Measurements from ENCODE around the gene NPAS3.
A peak's percentile ranks its signal among the peaks of the same experiment; 100 is the strongest.

Gene NPAS3

DNA sequence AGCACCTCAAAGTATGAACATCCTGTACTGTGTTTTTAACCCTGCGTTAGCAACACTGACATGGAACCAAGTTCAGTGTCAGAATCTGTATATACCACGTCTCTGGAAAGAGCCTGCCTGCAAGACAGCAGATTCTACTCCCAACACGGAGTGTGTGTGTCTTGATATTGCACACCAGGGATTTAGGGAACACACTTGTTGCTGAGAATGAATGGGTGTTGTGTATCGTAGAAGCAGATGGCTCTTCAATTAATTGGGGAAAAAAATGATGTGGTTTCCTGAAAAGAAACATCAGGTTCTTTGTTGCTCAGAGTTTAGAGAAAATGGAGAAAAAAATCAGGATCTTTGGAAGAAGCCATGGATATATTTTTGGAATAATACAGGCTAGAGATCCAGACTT is 841.4 kb downstream of the NPAS3 start:
- no peak for DNase-seq

DNA sequence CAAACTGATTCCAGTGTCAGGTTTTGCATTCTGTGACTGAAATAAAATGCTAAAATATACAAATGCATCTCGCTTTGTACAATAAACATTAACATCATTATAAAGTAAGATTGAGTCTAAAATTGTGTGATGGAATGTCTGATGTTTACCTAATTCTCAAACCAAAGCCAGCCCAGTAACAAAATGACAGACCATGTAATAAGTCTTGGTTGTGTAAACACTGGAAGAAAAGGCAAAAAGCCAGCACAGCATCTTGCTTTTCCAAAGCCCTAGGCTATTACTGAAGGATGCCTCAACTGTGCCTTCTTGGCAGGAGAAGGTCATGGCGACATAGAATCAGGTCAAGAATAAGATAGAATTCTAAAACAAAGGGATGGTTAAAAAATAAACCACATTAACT is 842.6 kb downstream of the NPAS3 start:
- DNase-seq: no peak

DNA sequence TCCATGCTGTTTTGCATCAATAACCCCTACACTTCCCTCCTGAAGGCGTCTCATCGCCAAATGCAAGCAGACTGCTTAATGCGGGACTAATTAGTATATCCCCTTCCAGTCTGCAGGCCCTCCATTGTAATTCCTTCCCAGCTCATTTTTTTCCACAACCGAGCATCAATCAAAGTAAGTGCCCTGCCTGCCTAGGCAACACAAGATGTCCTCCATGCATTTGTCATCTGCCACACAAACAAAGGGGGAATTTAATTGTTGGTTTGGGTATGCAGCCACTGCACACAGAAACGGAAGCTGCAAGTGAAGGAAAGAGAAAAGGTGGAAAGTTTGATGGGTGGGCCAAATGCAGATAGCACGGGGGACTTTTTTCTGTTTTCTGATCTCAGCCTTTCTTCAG is 844.2 kb downstream of the NPAS3 start:
- no peak for DNase-seq

DNA sequence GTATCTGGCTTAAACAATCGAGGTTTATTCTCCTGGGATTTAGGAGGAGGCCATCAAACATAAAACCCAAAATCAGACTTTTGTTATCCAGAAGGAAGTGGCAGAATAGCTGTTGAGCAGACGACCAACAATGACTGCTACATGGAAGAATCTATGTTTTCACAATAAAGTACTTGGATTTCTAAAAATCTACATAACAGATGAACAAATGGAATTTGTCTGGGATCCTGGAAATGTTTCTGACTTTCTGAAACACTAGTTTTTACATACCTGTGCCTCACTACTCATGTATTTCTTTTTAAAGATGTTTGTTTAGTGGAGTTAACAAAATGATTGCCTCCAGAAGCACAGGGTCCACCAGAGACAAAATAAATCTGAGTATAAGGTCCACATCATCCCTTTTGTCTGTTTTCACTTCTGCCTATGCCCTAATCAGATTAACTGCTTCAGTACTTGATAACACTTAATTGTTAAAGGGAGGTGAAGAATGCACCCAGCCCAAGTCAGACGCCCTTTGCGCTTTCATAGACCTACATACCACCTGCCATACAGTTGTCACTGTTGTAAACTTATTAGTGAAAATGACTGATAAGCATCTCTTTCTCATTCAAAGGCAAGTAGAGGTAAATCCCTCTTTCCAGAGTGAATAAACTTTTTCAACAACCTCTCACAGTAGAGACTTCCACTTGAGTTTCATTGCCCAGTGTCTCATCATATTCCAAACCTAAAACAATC is 847.6 kb downstream of the NPAS3 start:
- DNase-seq: no peak

DNA sequence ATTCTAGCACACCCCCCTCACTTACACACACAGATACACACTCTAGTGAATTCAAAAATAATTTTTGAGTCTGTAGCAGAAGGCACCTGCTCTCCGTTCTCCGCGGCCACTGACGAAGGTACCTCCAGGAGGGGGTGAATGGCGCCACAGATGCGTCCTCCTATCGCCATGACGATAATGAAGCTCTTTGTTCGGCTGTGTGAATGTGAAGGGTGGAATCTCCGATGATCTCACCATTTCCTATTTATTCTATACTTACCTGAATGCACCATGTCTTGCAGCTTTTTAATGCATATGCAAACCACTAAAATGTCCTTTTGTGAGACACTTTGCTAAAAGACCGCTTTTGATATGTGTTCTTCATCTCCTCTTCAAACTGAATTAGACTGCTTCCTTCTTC is 849.5 kb downstream of the NPAS3 start:
- DNase-seq: no peak

GRCh38 chr14:33790996-33791395 is 852.3 kb downstream of the NPAS3 start:
- no peak for DNase-seq

DNA sequence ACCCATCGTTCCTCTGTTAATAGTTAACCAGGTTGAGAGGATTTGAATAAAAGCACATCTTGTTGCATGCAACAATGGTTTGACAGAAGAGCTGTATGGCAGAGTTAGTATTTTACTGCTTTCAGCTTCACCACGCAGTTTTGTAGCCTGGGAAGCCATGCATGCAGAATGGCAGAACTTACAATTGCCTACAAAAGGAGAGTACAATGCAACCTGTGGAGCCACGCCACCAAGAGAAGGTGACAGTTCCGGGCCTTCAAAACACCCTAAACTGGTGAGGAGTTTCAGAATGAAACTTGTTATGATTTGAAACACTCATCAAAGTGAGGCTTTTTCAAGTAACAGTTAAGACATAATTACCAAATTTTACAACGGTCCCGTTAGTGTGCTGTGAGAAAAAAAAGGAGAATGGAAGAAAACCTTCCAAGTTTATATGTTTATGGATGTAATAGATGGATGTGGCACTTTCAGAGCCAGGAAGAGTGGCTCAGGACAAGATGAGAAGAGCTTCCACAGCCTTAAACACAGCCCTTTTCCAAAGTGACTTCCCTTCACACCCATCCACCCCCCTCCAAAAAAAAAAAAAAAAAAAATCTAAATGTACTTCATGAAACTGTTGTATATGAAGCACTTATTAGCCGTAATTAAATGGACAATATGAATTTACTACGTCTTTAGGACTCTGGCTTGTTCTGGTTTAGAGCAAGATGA is 853.5 kb downstream of the NPAS3 start:
- DNase-seq: no peak

DNA sequence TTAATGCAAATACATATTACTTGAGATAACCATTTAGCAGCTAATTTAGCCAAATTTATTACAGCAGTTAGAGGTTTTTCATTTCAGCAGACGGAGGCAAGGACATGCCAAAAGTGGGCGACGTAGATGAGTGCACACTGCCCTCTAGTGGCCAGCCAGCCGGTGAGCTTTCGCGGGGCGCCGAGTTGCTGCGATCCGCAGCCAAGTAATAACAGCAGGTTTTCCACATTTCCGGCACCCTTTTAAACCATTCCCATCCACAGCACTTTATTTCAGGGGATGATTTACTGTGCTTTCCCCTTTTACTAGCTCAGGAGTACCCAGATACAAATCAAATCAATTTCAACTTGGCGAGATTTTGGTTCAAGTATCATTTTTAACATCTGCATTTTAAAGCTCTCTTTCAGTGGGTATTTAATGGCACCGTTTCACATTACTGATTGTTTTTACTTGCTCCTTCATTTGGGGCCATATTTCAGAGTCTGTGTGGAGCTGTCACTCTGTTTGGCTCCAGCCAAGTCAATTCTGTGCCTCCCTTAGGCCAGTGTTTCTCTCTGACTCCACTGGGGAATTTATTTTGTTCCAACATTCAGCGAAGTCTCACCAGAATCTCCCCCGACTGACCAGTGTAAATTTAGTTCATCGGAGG is 854.2 kb downstream of the NPAS3 start:
- DNase-seq: peak; percentile 75

- no peak for DNase-seq
These were observed 854.9 kb downstream of the NPAS3 start for GRCh38 chr14:33793398-33794110.

GRCh38 chr14:33794791-33795305 is 856.2 kb downstream of the NPAS3 start:
- DNase-seq: no peak

GRCh38 chr14:33796356-33796755 is 857.7 kb downstream of the NPAS3 start:
- DNase-seq: no peak

DNA sequence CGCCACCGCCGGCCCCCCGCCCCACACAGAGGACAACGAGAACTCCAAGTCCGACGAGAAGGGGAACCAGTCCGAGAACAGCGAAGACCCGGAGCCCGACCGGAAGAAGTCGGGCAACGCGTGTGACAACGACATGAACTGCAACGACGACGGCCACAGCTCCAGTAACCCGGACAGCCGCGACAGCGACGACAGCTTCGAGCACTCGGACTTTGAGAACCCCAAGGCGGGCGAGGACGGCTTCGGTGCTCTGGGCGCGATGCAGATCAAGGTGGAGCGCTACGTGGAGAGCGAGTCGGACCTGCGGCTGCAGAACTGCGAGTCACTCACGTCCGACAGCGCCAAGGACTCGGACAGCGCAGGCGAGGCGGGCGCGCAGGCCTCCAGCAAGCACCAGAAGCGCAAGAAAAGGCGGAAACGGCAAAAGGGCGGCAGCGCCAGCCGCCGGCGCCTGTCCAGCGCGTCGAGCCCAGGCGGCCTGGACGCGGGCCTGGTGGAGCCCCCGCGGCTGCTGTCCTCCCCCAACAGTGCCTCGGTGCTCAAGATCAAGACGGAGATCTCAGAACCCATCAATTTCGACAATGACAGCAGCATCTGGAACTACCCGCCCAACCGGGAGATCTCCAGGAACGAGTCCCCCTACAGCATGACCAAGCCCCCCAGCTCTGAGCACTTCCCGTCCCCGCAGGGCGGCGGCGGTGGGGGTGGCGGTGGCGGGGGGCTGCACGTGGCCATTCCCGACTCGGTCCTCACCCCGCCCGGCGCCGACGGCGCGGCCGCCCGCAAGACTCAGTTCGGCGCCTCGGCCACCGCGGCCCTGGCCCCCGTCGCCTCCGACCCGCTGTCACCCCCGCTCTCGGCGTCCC is 861.3 kb downstream of the NPAS3 start:
- DNase-seq: peak; percentile 20

- DNase-seq: no peak
These were observed 862.1 kb downstream of the NPAS3 start for GRCh38 chr14:33800735-33801163.

DNA sequence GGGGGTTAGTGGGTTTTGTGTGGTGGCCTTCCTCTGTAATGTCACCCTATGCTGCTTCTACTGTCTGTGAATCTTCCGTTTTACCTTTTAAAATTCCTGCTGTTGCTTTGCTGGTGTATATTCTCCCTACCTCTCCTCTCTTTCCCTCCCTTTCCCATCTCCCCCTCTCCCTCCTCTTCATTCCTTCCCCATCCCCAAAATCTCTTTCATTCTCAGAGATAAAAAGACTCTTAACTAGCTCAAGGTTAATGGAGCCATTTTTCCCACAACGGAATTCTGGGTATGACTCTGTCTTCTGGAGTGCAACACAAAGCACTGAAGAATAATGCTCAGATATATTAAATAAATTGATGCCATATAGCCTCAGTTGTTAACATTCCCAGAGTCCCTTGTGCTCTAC is 864.1 kb downstream of the NPAS3 start:
- DNase-seq: no peak

GRCh38 chr14:33805593-33805992 is 866.9 kb downstream of the NPAS3 start:
- DNase-seq: no peak

DNA sequence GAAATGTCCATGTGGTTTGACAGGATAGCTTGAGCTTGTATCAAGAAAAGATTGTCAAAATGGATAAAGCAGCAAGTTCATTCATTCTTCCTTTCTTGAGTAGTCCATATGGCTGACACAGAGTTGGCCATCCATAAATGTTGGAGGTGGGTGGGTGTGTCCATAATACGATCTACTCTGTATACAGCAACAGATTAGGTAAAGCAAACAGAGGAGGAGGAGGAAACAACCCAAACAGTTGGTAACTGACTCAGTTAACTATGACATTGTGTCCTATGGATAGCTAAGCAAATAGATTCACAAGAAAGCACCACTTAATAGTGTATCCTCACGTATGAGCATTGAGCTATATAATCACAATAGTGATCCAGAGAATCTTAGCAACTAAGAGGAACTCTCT is 868.2 kb downstream of the NPAS3 start:
- DNase-seq: no peak

DNA sequence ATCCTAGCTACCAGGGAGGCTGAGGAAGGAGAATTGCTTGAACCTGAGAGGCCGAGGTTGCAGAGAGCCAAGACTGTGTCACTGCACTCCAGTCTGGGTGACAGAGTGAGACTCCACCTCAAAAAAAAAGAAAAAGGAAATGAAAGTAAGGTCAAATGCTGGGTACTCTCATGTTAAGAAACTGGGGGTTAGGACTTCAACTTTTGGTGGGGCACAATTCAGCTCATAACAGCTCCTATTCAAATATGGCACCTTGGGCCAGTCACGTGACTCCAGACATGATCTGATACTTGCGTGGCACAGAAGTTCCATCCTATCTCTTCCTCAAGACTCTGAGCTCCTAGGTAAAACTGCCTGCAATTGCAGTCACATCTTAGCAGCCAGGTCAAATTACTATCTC is 869.5 kb downstream of the NPAS3 start:
- DNase-seq: no peak

- DNase-seq: no peak
These were observed 870.8 kb downstream of the NPAS3 start for GRCh38 chr14:33809396-33809981.

- DNase-seq: no peak
These were observed 871.6 kb downstream of the NPAS3 start for GRCh38 chr14:33810308-33810707.

DNA sequence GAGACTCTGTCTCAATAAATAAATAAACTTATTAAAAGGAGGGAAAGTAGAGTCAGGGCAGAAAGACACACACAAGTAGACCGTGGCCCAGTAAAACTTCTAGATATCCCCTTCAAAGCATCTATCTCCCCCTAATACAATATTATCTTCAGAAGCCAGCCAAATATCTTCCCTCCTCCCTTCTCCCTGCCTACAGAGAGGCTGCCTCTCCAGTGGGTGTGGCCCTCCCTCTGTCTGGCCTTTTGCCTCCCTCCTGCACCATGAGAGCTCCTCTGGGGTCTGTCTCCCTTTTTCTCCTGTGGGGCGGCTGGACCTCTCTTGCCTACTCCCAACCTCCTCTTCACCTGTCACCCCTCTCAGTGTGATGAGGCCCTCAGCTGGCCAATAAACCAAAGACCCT is 873.0 kb downstream of the NPAS3 start:
- DNase-seq: no peak

- no peak for DNase-seq
These were observed 873.5 kb downstream of the NPAS3 start for GRCh38 chr14:33812181-33812580.

DNA sequence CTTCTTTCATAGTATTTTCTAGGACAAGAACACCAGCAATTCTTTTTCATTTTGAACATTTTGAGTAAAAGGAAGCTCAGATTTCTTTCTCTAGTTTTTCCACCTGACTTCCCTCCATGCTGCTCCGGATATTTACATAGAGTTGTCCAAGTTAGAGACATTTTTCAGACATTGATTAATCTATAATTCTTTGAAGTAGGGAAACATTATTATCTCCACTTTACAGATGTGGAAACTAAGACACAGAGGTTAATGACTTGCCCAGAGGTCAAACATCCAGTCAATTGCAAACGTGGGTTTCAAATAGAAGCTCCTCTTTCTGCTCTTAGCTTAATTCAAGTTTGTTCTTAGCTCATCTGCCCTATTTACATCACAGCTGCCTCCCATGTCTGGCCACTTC is 873.9 kb downstream of the NPAS3 start:
- DNase-seq: no peak
